Inferior parietal cortex (tissue), 1 donor: Measurements from ENCODE around the gene DBNL.
"Not testable (repeated sequence)": the region's sequence is repeated elsewhere in the genome, so short reads cannot be mapped to it uniquely, and the experiment has no call there.

Experiments used
- DNase-seq: peaks from one replicate; pipeline ENCODE4 v3.0.0-alpha.2; 2016; ENCODE audit errors: extremely low spot score

DBNL gene

GRCh38 chr7:44044315-44045225, at the start of gene DBNL:
TSS of gene DBNL (plus strand) at chr7:44044702. CDS start at chr7:44044738, 36 bp downstream.
- peak; percentile 95 for DNase-seq

GRCh38 chr7:43997532-43997931, 47.0 kb upstream of the DBNL start, which contains the start of gene SPDYE1:
TSS of gene SPDYE1 (plus strand) at chr7:43997897. CDS start at chr7:43999950, 2,053 bp downstream.
- DNase-seq = not testable (repeated sequence)

- DNase-seq = not testable (repeated sequence)
Observed at GRCh38 chr7:44012081-44012480, 32.4 kb upstream of the DBNL start.

GRCh38 chr7:44015090-44015489, 29.4 kb upstream of the DBNL start:
- not testable (repeated sequence) for DNase-seq

GRCh38 chr7:44018857-44019807, 25.4 kb upstream of the DBNL start:
- peak; percentile 98 for DNase-seq

- DNase-seq = not testable (repeated sequence)
Observed at GRCh38 chr7:44019825-44020224, 24.7 kb upstream of the DBNL start.

- not testable (repeated sequence) for DNase-seq
Observed at GRCh38 chr7:44022069-44022468, 22.4 kb upstream of the DBNL start.

GRCh38 chr7:44022796-44023467, 21.6 kb upstream of the DBNL start:
- not testable (repeated sequence) for DNase-seq

- not testable (repeated sequence) for DNase-seq
Observed at GRCh38 chr7:44029433-44029832, 15.1 kb upstream of the DBNL start.

- DNase-seq = not testable (repeated sequence)
Observed at GRCh38 chr7:44030029-44030428, 14.5 kb upstream of the DBNL start.

GRCh38 chr7:44031319-44031718, 13.2 kb upstream of the DBNL start:
- DNase-seq = not testable (repeated sequence)

GRCh38 chr7:44032031-44032430, 12.5 kb upstream of the DBNL start:
- not testable (repeated sequence) for DNase-seq

GRCh38 chr7:44033971-44034844, 10.3 kb upstream of the DBNL start:
- DNase-seq = not testable (repeated sequence)

- DNase-seq = not testable (repeated sequence)
Observed at GRCh38 chr7:44036364-44036763, 8.1 kb upstream of the DBNL start.

- DNase-seq = not testable (repeated sequence)
Observed at GRCh38 chr7:44037951-44038350, 6.6 kb upstream of the DBNL start.

GRCh38 chr7:44038553-44038952, 5.9 kb upstream of the DBNL start:
- not testable (repeated sequence) for DNase-seq

GRCh38 chr7:44038961-44039558, 5.4 kb upstream of the DBNL start:
- peak; percentile 69 for DNase-seq

- DNase-seq = not testable (repeated sequence)
Observed at GRCh38 chr7:44039800-44040492, 4.6 kb upstream of the DBNL start.

GRCh38 chr7:44040493-44040891, 4.0 kb upstream of the DBNL start:
- not testable (repeated sequence) for DNase-seq
